Gastrocnemius medialis (tissue), 4 donors: ENCODE data around the gene EWSR1. TPM values are rescaled to one million over a fixed set of nuclear protein-coding genes. Genes with fewer than 3 reads are reported as not detected.

Experiments
- ATAC-seq, 2 donors: fragments of 150-250 bp; one replicate each; pipeline ENCODE4 v1.9.1; 2016
- DNase-seq, 2 donors: peaks; one replicate each; pipeline ENCODE4 v3.0.0-alpha.2; 2019
- H3K27ac ChIP-seq, 4 donors: fragments of 200-600 bp; sonication (generic); 1 replicate in 1 of 4; 2 replicates in 3 of 4; pipeline ENCODE4 v1.5.1; 2016 to 2018; ENCODE audit warnings: mild to moderate bottlenecking in 2 of 4, moderate library complexity in 1 of 4
- H3K27me3 ChIP-seq, 3 donors: fragments of 200-600 bp; sonication (generic) in 2 of 3; 1 replicate in 1 of 3; 2 replicates in 2 of 3; pipeline versions ENCODE4 v1.5.1 to v1.6.0; 2016 to 2019; ENCODE audit warnings: mild to moderate bottlenecking in 1 of 3, moderate library complexity in 1 of 3
- H3K36me3 ChIP-seq, 2 donors: fragments of 200-600 bp; sonication (generic) in 1 of 2; one replicate each; pipeline ENCODE4 v1.5.1; 2017 to 2018
- H3K4me1 ChIP-seq, 2 donors: fragments of 200-600 bp; sonication (generic) in 1 of 2; one replicate each; pipeline ENCODE4 v1.5.1; 2016 to 2017; ENCODE audit warnings: mild to moderate bottlenecking in 2 of 2
- H3K4me3 ChIP-seq, 4 donors: fragments of 200-600 bp; sonication (generic) in 3 of 4; 1 replicate in 1 of 4; 2 replicates in 3 of 4; pipeline ENCODE4 v1.5.1; 2016 to 2019; ENCODE audit warnings: mild to moderate bottlenecking in 2 of 4
- H3K9me3 ChIP-seq, 3 donors: fragments of 200-600 bp; sonication (generic) in 2 of 3; 1 replicate in 1 of 3; 2 replicates in 2 of 3; pipeline ENCODE4 v1.5.1; 2016 to 2019
- POLR2A ChIP-seq, 2 donors: fragments of 450-650 bp; IDR thresholded peaks; one replicate each; pipeline ENCODE4 v1.6.1; 2017; ENCODE audit warnings: antibody characterized with exemption in 2 of 2, mild to moderate bottlenecking in 2 of 2, moderate library complexity in 2 of 2
- in situ Hi-C, 4 donors: fragments of 200-750 bp; cut with MboI; loops; one replicate each; pipeline versions ENCODE4 v1.15.0 to v1.8.0; 2017; ENCODE audit warnings: low sequenced_read_pairs in 4 of 4
- intact Hi-C: fragments of 100-400 bp; cut with DNase I; formaldehyde crosslinking; loops from one replicate; pipeline ENCODE4 v1.15.1; 2023; ENCODE audit warnings: low total_unique reads
- total RNA-seq, 4 donors: library from RNA; depleted of rRNA; stranded (reverse); fragments of >200 nt; gene quantifications; one replicate each; pipeline versions ENCODE4 v1.1.0 to v1.2.3, GENCODE V29; 2016
- TF ChIP-seq, protein P1 (sequence below), 5 experiments: fragments of 450-650 bp in 3 of 5; fragments of 200-600 bp in 2 of 5; sonication (generic) in 2 of 5; IDR thresholded peaks in 4 of 5; conservative IDR thresholded peaks in 1 of 5; 1 replicate in 4 of 5; 2 replicates in 1 of 5; pipeline ENCODE4 v1.5.1; 2016 to 2019; ENCODE audit warnings: antibody characterized with exemption in 5 of 5, mild to moderate bottlenecking in 3 of 5, moderate library complexity in 3 of 5

EWSR1 gene
- total RNA-seq, 4 donors from 2014 or later = 192 to 269 (median 202) TPM

DNA sequence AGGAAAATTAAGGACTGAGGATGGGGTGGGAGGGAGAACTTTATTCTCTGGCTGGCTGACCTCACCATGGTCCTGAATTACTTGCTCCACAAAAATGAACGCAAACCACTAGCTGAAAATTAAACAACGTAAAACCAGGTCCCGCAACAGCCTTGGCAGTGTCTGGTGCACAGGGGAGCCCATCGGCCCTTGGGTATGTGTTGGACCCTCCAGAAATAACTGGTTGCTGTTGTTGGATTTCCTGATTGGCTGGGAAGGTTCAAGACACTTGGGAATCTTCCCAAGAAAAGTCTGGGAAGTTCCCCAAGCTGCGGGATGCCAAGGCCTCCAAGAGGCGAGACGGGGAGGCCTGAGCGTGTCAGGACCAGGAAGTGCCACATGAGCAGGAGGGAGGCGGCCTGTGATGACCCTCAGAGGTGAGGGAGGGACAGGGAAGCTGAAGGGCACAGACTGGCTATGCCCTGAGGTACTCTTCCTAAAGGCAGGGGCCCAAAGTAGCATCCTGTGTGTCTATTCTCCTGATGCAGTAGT, 57.8 kb downstream of the EWSR1 start:
- in situ Hi-C loops = no loop called here
- TF ChIP-seq, protein P1, sequence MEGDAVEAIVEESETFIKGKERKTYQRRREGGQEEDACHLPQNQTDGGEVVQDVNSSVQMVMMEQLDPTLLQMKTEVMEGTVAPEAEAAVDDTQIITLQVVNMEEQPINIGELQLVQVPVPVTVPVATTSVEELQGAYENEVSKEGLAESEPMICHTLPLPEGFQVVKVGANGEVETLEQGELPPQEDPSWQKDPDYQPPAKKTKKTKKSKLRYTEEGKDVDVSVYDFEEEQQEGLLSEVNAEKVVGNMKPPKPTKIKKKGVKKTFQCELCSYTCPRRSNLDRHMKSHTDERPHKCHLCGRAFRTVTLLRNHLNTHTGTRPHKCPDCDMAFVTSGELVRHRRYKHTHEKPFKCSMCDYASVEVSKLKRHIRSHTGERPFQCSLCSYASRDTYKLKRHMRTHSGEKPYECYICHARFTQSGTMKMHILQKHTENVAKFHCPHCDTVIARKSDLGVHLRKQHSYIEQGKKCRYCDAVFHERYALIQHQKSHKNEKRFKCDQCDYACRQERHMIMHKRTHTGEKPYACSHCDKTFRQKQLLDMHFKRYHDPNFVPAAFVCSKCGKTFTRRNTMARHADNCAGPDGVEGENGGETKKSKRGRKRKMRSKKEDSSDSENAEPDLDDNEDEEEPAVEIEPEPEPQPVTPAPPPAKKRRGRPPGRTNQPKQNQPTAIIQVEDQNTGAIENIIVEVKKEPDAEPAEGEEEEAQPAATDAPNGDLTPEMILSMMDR (IDR thresholded peaks at IDR 0.05 in 4 of 5, conservative IDR thresholded peaks at IDR 0.05 in 1 of 5) = no peak
- TF ChIP-seq POLR2A (IDR thresholded peaks at IDR 0.05) = no peak
- DNase-seq = no peak

DNA sequence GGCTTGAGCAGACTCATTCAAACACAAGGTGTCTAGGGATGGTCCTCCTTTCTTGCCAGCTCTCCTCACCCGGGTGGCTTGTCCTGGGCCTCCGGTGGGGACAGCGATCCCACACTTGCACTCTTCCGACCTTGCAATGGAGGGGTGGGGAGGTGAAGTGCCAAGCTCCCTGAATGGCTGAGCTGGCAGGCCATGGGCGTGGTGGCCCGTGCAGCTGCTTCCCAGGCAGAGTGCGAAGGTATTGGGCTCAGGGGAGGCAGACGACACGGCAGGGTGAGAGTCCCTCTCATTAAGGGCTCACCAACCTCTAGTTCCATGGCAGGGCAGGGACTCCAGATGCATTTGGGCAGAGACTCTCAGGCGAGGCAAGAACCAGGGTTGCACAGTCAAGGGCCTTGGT, 58.4 kb downstream of the EWSR1 start:
- DNase-seq = no peak
- Histone ChIP-seq H3K4me3 (no peak overlapping the region), H3K4me1 (peaks cover 38 to 40% of the 10 kb centered on the region in 2 donors), H3K27ac (no peak overlapping the region), H3K27me3 (no peaks in the 10 kb centered on the region), H3K36me3 (no peaks in the 10 kb centered on the region), H3K9me3 (no peaks in the 10 kb centered on the region)
- no peak for ATAC-seq
- TF ChIP-seq, protein P1 (IDR thresholded peaks at IDR 0.05 in 4 of 5, conservative IDR thresholded peaks at IDR 0.05 in 1 of 5) = no peak
- TF ChIP-seq POLR2A (IDR thresholded peaks at IDR 0.05) = no peak
- in situ Hi-C loops = no loop called here
- intact Hi-C loops = no loop called here

More for the DNA sequence above, 57.8 kb downstream of the EWSR1 start:
- Histone ChIP-seq H3K27me3 (no peaks in the 10 kb centered on the region), H3K4me1 (peaks cover 33 to 34% of the 10 kb centered on the region in 2 donors), H3K4me3 (no peak overlapping the region), H3K36me3 (no peaks in the 10 kb centered on the region), H3K9me3 (no peaks in the 10 kb centered on the region), H3K27ac (no peak overlapping the region)
- no peak for ATAC-seq
- intact Hi-C loops = no loop called here

DNA sequence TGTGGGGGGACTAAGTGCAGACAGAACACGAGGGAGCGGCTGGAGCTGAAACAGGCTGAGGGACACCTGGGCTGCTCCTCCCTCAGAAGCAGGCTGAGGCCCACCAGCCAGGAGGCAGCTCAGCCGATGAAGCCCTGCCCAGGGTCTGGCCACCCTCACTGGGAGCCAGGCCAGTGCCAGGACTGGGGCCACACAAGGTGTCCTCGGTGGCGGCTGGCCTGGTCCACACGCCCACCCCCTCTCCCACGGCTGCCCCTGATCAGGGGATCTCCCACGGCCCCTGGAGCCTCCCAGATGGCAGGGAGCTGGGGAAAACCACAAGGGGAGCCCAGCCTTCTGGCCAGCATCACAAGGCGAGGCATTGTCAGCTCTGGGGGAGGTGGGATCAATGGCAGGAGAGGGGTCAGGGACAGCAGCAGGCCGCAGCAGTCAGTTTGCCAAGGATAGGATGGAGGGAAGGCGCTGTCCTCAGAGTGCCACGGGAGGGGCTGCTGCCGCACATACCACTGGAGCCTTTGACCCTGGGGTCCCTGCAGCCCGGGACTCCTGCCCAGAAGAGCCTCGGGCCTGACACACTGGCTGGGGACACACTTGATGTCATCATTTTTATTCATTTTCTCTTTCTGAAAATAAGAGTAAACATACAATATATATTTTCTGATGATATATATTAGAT, 59.2 kb downstream of the EWSR1 start:
- in situ Hi-C loops = no loop called here
- intact Hi-C loops = no loop called here
- H3K4me1 ChIP-seq = peaks cover 38 to 41% of the 10 kb centered on the region in 2 donors
- no peak for TF ChIP-seq POLR2A (IDR thresholded peaks at IDR 0.05)
- TF ChIP-seq, protein P1 (IDR thresholded peaks at IDR 0.05 in 4 of 5, conservative IDR thresholded peaks at IDR 0.05 in 1 of 5) = no peak
- H3K27me3 ChIP-seq = no peaks in the 10 kb centered on the region
- DNase-seq (peak in 1 of 2 donors; percentile 10), ATAC-seq (no peak)
- H3K27ac ChIP-seq = no peak overlapping the region
- no peak overlapping the region for H3K4me3 ChIP-seq
- H3K36me3 ChIP-seq = peaks cover 0 to 3% of the 10 kb centered on the region in 2 donors
- H3K9me3 ChIP-seq = no peaks in the 10 kb centered on the region

DNA sequence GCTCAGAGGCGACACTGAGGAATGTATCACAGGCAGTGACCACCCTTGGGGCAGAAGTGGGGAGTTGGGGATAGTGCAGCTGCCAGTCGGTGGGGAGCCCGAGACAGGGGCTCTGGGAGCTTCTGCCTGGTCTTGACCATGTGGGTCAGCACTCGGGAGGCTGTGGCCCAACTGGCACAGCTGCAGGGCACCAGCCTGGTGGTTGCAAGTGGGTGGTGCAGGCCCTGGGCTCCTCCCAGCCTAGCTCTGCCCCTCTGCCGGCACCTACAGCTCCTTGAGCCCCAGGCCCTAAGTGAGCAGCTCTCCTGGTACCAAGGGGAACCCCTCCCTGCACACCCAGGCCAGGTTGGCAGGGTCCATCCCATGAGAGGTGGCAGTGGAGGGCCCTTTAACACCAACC, 60.0 kb downstream of the EWSR1 start:
- in situ Hi-C loops = no loop called here

More for the DNA sequence above, 60.0 kb downstream of the EWSR1 start:
- TF ChIP-seq, protein P1 (IDR thresholded peaks at IDR 0.05 in 4 of 5, conservative IDR thresholded peaks at IDR 0.05 in 1 of 5) = peak in 2 of 5 experiments; percentile 33 to 43
- no peak for TF ChIP-seq POLR2A (IDR thresholded peaks at IDR 0.05)
- H3K27me3 ChIP-seq = no peaks in the 10 kb centered on the region
- no peaks in the 10 kb centered on the region for H3K9me3 ChIP-seq
- peaks cover 0 to 9% of the 10 kb centered on the region in 2 donors for H3K36me3 ChIP-seq
- ATAC-seq (no peak), DNase-seq (peak in 1 of 2 donors; percentile 13)
- intact Hi-C loops = loop anchor here (2.0 kb wide), 1 partner anchor 17 kb away; no protein-coding TSS in a partner anchor
- H3K4me3 ChIP-seq = no peak overlapping the region
- peak overlapping the region; percentile 64 to 84 (median 81) for H3K27ac ChIP-seq
- peaks cover 38 to 41% of the 10 kb centered on the region in 2 donors for H3K4me1 ChIP-seq
